Stimulated activated memory B cell treated with anti-CD40 and anti-IgM and Interleukin-4, amounts not matched to agents 10 μg/mL and 1 μg/mL and 100 μg/mL, for 72 hours (primary cell): Measurements from ENCODE around the gene IPO11.
"Not testable (repeated sequence)": the region's sequence is repeated elsewhere in the genome, so short reads cannot be mapped to it uniquely, and the experiment has no call there.

Experiments used
- ATAC-seq: fragments of 150-1000 bp; cut with Tn5 transposase; 2 replicates; pipeline ENCODE4 v1.10.0; 2021
- H3K27ac Mint-ChIP-seq: one replicate; pipeline ENCODE4 v1.8.0; 2022; ENCODE audit warnings: mild to moderate bottlenecking, mixed read lengths
- H3K27me3 Mint-ChIP-seq: one replicate; pipeline ENCODE4 v1.8.0; 2022; ENCODE audit warnings: mixed read lengths
- H3K36me3 Mint-ChIP-seq: one replicate; pipeline ENCODE4 v1.8.0; 2022; ENCODE audit warnings: mixed read lengths
- H3K4me1 Mint-ChIP-seq: one replicate; pipeline ENCODE4 v1.8.0; 2022; ENCODE audit warnings: mixed read lengths
- H3K4me3 Mint-ChIP-seq: one replicate; pipeline ENCODE4 v1.8.0; 2022; ENCODE audit warnings: mild to moderate bottlenecking, moderate library complexity, mixed read lengths
- H3K9me3 Mint-ChIP-seq: one replicate; pipeline ENCODE4 v1.8.0; 2022; ENCODE audit warnings: mixed read lengths

IPO11 gene

DNA sequence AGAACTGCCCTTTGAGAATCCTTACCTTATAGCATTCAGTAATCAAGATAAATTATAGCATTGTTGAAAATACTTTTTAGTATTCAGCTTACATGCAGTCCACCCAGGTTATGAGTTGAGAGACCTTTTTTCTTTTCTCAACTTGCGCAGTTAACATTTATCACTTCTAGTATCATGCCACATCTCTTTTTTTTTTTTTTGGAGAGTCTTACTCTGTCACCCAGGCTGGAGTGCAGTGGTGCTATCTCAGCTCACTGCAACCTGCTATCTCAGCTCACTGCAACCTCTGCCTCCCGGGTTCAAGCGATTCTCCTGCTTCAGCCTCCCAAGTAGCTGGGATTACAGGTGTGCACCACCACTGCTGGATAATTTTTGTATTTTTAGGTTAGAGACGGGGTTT is 195.1 kb downstream of the IPO11 start:
- Mint-ChIP-seq H3K36me3 (peaks cover 35% of the 10 kb centered on the region), H3K27me3 (no peaks in the 10 kb centered on the region), H3K27ac (no peak overlapping the region), H3K9me3 (no peaks in the 10 kb centered on the region), H3K4me1 (no peaks in the 10 kb centered on the region), H3K4me3 (no peak overlapping the region)
- ATAC-seq, result no peak

DNA sequence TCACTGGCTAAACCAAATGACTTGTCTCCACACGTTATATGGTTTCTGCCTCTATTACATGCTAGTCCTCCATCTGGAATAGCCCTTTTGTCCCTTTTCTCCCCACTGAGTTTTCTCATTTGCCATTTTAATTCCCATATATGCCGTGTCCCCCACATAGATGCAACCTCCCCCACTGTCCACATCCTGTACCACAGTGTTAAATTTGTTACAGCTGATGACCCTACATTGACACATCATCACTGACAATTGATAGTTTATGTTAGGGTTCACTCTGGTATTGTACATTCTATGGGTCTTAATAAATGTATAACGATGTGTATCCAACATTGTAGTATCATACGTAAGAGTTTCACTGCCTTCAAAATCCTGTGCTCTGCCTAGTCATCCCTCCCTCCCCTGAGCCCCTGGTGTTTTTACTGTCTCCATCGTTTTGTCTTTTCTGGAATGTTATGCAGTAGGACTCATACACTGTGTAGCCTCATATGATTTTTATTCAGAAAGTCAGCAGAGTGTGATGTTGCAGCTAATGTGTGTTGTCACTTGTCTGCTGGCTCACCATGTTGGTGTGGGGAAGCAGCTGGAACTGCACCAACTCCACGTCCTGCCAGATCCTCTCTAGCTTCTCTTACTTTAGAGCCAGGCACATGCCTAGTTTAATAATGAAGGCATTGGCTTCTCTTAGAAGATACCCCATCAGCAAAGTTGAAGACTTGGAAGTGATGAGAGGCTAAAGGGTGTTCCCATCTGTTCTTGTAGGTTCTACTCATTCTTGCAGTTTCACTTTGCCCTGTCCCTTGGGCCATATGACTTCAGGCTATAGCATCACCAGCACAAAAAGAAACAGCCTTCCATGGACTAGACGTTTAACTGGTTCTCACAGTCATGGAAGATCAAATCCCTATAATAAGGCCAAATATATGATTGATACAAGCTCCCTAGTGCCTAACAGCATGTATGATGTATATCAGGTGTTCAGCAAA is 196.3 kb downstream of the IPO11 start:
- H3K4me3 Mint-ChIP-seq, result no peak overlapping the region
- ATAC-seq, result no peak
- no peak overlapping the region for H3K27ac Mint-ChIP-seq
- H3K4me1 Mint-ChIP-seq, result no peaks in the 10 kb centered on the region
- H3K9me3 Mint-ChIP-seq, result no peaks in the 10 kb centered on the region
- H3K36me3 Mint-ChIP-seq, result peaks cover 29% of the 10 kb centered on the region
- H3K27me3 Mint-ChIP-seq, result no peaks in the 10 kb centered on the region

DNA sequence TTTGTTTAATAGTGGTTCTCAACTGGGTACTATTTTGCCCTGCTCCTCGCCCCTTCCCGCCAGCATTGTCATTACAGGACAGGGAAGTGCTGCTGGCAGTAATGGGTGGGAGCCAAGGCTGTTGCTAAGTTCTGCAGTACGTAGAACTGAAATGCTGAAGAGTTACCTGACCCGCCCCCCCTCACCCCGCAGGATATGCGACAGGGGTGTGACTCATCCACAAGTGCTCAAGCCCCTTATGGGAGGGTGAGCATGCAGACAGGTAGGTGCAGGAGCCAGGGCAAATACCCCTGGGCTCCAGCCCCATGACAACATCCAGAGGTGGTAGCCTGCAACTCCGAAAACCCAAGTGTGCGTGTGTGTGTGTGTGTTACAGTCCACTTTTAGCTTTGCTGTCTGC is 201.8 kb downstream of the IPO11 start:
- no peak for ATAC-seq
- Mint-ChIP-seq H3K4me3 (no peak overlapping the region), H3K9me3 (no peaks in the 10 kb centered on the region), H3K4me1 (no peaks in the 10 kb centered on the region), H3K27me3 (no peaks in the 10 kb centered on the region), H3K36me3 (peaks cover 30% of the 10 kb centered on the region), H3K27ac (no peak overlapping the region)

DNA sequence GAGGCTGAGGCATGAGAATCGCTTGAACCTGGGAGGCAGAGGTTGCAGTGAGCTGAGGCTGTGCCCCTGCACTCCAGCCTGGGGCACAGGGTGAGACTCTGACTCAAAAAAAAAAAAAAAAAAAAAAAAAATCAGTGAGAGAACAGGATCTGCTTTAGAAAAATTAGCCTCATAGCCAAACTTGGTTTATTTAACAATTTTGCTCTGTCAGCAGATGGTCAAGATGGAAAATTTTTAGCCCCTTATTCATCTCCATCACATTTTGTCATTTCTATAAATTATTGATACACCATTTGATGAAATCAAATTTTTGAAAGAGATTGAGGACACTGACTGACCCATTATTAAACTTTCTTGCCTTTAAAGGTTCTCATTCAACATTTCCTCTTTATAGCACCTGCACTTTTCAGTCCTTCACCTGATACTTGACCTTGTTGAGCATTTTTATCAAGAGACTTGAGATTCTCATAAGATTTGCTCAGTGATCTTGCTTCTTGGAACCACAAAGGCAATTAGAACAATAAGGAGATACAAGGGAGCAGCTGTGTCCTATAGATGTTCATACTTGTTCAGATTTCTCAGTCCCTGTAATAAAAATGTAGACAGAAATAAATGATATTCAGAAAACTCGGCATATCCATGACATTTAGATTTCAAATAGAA is 204.2 kb downstream of the IPO11 start:
- H3K4me1 Mint-ChIP-seq, result no peaks in the 10 kb centered on the region
- peaks cover 25% of the 10 kb centered on the region for H3K36me3 Mint-ChIP-seq
- no peak overlapping the region for H3K4me3 Mint-ChIP-seq
- no peaks in the 10 kb centered on the region for H3K9me3 Mint-ChIP-seq
- no peak overlapping the region for H3K27ac Mint-ChIP-seq
- H3K27me3 Mint-ChIP-seq, result no peaks in the 10 kb centered on the region
- ATAC-seq, result no peak

DNA sequence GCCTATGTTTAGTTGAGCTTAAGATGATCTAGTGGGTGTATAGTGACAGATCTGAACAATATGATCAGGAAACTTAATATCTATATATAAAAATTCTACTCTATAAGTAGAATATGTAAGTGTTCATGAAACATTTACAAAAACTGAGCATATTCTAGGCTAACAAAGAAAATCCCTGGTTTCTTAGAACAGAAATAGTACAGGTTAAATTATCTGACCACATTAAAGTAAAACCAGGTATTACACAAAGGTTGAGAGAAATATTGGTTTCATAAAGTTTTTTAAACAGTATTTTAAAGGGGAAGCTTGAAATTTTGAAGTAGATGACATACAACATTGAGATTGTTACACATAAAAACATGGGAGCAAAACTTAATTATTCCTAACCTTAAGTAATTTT is 205.4 kb downstream of the IPO11 start:
- Mint-ChIP-seq H3K4me3 (no peak overlapping the region), H3K36me3 (peaks cover 25% of the 10 kb centered on the region), H3K27me3 (no peaks in the 10 kb centered on the region), H3K27ac (no peak overlapping the region), H3K4me1 (no peaks in the 10 kb centered on the region), H3K9me3 (no peaks in the 10 kb centered on the region)
- no peak for ATAC-seq

DNA sequence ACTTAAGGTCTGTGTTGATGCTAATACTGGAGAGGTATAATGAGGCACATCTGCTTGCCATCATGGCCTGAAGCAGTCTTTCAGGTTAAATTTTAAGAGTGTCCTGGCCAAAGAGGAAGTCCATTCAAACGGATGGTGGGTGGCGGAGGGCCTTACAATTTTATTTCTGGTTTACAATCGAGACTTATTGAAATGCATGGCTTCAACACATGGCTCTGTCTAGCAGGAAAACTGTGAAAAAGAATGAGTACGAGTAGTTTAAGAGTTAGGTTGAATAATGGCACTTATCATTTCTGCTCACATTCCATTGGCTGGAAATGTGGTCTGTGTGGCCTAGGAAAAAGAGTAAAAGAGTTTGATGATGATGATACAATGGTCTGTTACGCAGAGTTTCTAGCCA is 208.2 kb downstream of the IPO11 start:
- H3K4me3 Mint-ChIP-seq, result no peak overlapping the region
- no peak for ATAC-seq
- no peaks in the 10 kb centered on the region for H3K4me1 Mint-ChIP-seq
- no peaks in the 10 kb centered on the region for H3K9me3 Mint-ChIP-seq
- no peaks in the 10 kb centered on the region for H3K27me3 Mint-ChIP-seq
- H3K27ac Mint-ChIP-seq, result no peak overlapping the region
- peaks cover 8% of the 10 kb centered on the region for H3K36me3 Mint-ChIP-seq

DNA sequence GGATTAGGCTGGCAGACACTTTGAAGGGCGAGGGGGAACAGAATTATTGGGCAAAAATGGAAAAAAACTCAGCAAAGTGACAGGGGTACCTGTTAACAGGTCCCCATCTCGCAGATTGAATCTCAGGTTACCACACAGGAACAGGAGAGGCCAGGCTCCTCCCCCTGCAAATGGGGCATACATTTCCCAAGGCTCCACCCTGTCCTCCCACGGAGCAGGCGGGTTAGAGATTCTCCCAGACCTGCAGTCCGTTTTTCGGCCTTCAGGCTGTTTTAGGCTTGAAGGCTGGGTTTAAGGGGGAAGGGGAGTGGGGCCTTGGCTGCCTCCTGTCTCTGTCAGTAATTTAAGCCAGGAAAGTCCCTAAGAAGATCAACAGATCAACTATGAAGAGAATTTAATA is 208.7 kb downstream of the IPO11 start:
- H3K4me3 Mint-ChIP-seq, result no peak overlapping the region
- H3K27ac Mint-ChIP-seq, result no peak overlapping the region

DNA sequence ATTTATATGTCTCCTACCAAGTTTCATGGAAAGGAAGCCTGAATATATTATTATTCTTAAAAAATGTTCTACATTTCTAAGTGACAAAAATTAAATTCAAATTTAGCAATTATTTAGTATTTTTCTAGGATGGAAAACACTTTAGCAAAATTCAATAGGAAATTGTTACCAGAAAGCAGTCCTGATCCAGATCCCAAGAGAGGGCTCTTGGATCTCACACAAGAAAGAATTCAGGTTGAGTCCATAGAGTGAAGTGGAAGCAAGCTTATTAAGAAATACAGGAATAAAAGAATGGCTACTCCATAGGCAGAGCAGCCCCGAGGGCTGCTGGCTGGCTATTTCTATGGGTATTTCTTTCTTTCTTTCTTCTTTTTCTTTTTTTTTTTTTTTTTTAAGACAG is 210.7 kb downstream of the IPO11 start:
- no peak for ATAC-seq
- Mint-ChIP-seq H3K27ac (no peak overlapping the region), H3K27me3 (no peaks in the 10 kb centered on the region), H3K4me1 (no peaks in the 10 kb centered on the region), H3K9me3 (no peaks in the 10 kb centered on the region), H3K36me3 (peaks cover 20% of the 10 kb centered on the region), H3K4me3 (no peak overlapping the region)

More for the DNA sequence above, 208.7 kb downstream of the IPO11 start:
- H3K27me3 Mint-ChIP-seq, result no peaks in the 10 kb centered on the region
- H3K36me3 Mint-ChIP-seq, result peaks cover 13% of the 10 kb centered on the region
- H3K4me1 Mint-ChIP-seq, result no peaks in the 10 kb centered on the region
- H3K9me3 Mint-ChIP-seq, result no peaks in the 10 kb centered on the region
- no peak for ATAC-seq

DNA sequence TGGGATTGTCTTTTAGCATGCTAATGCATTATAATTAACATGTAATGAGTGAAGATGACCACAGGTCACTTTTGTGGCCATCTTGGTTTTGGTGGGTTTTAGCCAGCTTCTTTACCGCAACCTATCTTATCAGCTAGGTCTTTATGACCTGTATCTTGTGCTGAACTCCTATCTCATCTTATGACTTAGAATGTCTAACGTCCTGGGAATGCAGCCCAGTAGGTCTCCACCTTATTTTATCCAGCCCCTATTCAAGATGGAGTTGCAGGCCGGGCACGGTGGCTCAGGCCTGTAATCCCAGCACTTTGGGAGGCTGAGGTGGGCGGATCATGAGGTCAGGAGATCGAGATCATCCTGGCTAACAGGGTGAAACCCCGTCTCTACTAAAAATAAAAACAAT is 211.9 kb downstream of the IPO11 start:
- H3K27me3 Mint-ChIP-seq, H3K27ac Mint-ChIP-seq, H3K9me3 Mint-ChIP-seq, H3K4me1 Mint-ChIP-seq, ATAC-seq, H3K4me3 Mint-ChIP-seq: not testable (repeated sequence)
- H3K36me3 Mint-ChIP-seq, result peaks cover 26% of the 10 kb centered on the region

DNA sequence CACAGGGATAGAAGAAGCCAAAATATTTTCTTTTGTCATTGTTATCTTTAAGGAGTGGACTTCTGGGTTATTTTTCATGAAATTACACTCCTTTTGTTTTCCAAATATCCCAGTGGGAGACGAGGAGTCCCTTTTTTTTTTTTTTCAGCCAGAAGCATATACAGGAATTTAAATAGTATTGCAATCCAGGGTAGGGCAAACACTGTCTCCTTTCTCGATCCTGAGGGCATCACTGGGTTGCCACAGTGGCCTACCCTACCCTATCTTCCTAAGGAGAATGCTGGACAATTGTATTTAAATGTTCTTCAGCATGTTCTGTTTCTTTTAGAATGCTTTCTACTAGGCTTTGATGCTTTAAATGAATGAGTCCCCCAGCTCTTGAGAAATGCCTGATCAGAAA is 214.0 kb downstream of the IPO11 start:
- no peaks in the 10 kb centered on the region for H3K4me1 Mint-ChIP-seq
- peaks cover 33% of the 10 kb centered on the region for H3K36me3 Mint-ChIP-seq
- ATAC-seq, result no peak
- H3K27me3 Mint-ChIP-seq, result no peaks in the 10 kb centered on the region
- no peak overlapping the region for H3K4me3 Mint-ChIP-seq
- H3K9me3 Mint-ChIP-seq, result no peaks in the 10 kb centered on the region
- H3K27ac Mint-ChIP-seq, result no peak overlapping the region

DNA sequence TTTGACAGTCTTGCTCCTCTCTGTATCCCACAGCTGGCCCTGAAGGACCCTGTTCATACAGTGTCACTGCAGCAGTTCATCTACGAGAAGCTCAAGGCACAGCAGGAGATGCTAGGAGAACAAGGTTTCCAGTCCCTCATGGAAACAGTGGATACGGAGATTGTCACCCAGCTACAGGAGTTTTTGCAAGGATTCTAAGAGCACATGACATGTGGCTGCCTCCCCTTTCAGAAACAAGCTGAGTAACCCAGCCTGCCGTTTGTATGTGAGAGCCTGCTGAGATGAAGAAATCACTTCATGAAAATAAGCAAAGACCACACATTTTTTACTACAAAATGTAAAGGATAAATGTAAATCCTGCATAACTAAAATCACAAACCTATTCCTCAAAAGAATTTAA is 214.6 kb downstream of the IPO11 start:
- Mint-ChIP-seq H3K9me3 (no peaks in the 10 kb centered on the region), H3K4me1 (no peaks in the 10 kb centered on the region), H3K4me3 (no peak overlapping the region), H3K36me3 (peaks cover 35% of the 10 kb centered on the region), H3K27ac (no peak overlapping the region), H3K27me3 (no peaks in the 10 kb centered on the region)
- no peak for ATAC-seq

DNA sequence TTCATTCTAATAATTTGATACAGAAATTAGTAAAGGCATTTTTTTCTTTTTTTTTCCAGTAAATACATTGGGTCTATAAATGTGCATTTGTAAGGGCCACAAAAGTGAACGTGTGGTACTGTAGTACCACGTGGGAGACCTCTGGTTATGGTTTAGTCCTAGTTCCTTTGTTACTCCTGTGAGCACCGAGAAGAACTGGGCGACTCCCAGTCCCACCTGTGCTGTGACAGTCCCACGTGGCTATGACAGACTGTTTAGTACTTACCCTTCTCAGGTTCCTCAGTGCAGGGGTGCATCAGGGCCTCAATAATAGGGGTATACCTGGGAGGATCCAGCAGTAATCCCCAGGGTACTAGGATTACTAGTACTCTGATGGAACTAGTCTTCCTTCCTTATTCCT is 215.3 kb downstream of the IPO11 start:
- Mint-ChIP-seq H3K9me3 (no peaks in the 10 kb centered on the region), H3K36me3 (peaks cover 35% of the 10 kb centered on the region), H3K27ac (no peak overlapping the region), H3K4me3 (no peak overlapping the region), H3K4me1 (no peaks in the 10 kb centered on the region), H3K27me3 (no peaks in the 10 kb centered on the region)
- ATAC-seq, result no peak

DNA sequence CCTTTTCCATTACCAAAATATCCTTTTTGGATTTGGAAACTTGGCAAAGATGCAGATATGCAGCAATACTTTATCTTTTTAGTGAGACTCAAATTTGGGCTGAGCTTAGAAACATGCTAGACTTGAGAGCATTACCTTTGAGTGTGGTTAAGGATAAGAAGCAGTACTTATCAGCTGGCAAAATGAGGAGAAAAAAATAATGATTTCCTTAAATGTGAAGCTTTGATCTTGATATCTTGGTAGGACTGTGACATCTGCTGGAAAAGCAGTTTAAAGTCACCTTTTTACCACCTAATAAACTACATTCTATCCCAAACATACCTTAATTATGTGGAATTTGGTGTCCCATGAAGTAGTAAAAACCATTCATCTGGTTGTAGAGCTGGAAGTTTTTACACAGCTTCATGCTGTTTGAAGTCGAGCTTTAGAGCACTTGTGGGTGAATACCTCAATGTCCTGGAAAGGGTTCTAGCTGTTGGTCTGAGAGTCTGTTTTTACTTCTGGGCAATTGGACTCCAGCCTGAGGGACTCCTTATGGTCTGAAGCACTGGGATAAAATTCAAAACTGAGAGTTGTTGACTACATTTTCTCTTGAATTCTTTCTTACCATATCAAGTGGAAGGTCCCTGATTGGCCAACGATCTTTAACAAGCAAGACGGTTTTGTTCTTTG is 219.5 kb downstream of the IPO11 start:
- Mint-ChIP-seq H3K36me3 (peaks cover 25% of the 10 kb centered on the region), H3K4me3 (no peak overlapping the region), H3K27me3 (no peaks in the 10 kb centered on the region), H3K27ac (no peak overlapping the region), H3K4me1 (no peaks in the 10 kb centered on the region), H3K9me3 (no peaks in the 10 kb centered on the region)
- no peak for ATAC-seq

DNA sequence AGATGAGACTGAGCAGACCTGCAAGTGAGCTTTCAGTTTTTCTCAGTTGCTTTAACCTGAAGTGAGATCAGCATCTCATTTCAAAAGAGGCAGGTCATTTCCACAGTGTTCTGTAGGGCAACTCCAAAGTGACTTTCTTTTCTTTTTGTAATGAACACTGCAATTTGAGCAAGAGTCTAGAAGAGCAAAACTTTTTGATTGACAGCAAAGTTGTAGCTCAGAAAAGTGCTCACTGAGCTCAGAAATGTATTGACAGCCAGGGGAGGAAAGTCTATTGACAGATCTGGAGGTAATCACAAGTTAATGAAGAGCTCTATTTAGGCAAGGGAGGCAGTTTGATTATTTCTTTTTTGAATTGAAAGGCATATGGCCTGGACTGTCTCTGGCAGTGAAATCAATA is 220.7 kb downstream of the IPO11 start:
- H3K9me3 Mint-ChIP-seq, result no peaks in the 10 kb centered on the region
- no peak overlapping the region for H3K4me3 Mint-ChIP-seq
- H3K36me3 Mint-ChIP-seq, result peaks cover 25% of the 10 kb centered on the region
- H3K4me1 Mint-ChIP-seq, result no peaks in the 10 kb centered on the region
- H3K27ac Mint-ChIP-seq, result no peak overlapping the region
- no peaks in the 10 kb centered on the region for H3K27me3 Mint-ChIP-seq
- ATAC-seq, result no peak

DNA sequence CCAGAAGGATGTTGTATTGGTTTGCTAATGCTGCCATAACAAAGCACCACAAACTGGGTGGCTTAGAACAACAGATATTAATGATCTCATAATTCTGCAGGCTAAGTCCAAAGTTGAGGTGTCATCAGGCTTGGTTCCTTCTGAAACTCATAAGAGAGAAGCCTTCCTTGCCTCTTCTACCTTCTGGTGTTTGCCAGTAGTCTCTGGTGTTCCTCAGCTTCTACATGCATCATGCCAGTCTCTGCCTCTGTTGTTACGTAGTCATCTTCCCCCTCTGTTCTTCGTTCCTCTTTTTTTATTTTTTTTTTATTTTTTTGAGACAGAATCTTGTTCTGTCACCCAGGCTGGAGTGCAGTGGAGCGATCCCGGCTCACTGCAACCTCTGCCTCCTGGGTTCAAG is 227.9 kb downstream of the IPO11 start:
- H3K9me3 Mint-ChIP-seq, result no peaks in the 10 kb centered on the region

More for the DNA sequence above, 227.9 kb downstream of the IPO11 start:
- H3K4me3 Mint-ChIP-seq, result no peak overlapping the region
- peaks cover 8% of the 10 kb centered on the region for H3K36me3 Mint-ChIP-seq
- H3K4me1 Mint-ChIP-seq, result peaks cover 4% of the 10 kb centered on the region
- H3K27me3 Mint-ChIP-seq, result no peaks in the 10 kb centered on the region
- peak; percentile 84 for ATAC-seq
- no peak overlapping the region for H3K27ac Mint-ChIP-seq
